ENCODE measurements around the gene ACTRT2. TPM values are rescaled to one million over a fixed set of nuclear protein-coding genes. Genes with fewer than 3 reads are reported as not detected.

The ACTRT2 gene
- total and polyA plus RNA-seq, 10 of the 15 experiments (the other 5 are each of a cell fraction or from before 2014, with no cell fraction given): not detected

- FAIRE-seq (no peak), ATAC-seq (no peak), DNase-seq (ENCODE audit: low read depth, low spot score) (no peak)
- Histone ChIP-seq H3K4me2 (ENCODE audit: control insufficient read depth, insufficient read depth) (no peak overlapping the region), H3K9me3 (replicated peaks; ENCODE audit: control insufficient read depth, insufficient read depth, low read length) (no peaks in the 10 kb centered on the region; the same call in 2 of the 3 replicates), H2AFZ (ENCODE audit: control insufficient read depth, low read depth, low read length) (no peak overlapping the region), H3K9ac (ENCODE audit: control insufficient read depth, insufficient read depth, low read length) (no peak overlapping the region), H3K27ac (ENCODE audit: control insufficient read depth, insufficient read depth) (no peak overlapping the region), H4K20me1 (ENCODE audit: control insufficient read depth, insufficient read depth) (no peaks in the 10 kb centered on the region), H3K27me3 (replicated peaks in 1 of 2; ENCODE audit: control insufficient read depth in 2 of 2, insufficient read depth in 2 of 2, low read length in 1 of 2) (no peaks in the 10 kb centered on the region), H3K79me2 (ENCODE audit: control insufficient read depth, insufficient read depth, low read length) (no peaks in the 10 kb centered on the region), H3K4me1 (ENCODE audit: control insufficient read depth, insufficient read depth, low read length) (no peaks in the 10 kb centered on the region), H3K36me3 (ENCODE audit: control insufficient read depth in 2 of 2, insufficient read depth in 2 of 2, low read length in 1 of 2) (no peaks in the 10 kb centered on the region), H3K4me3 (no peak overlapping the region)
- intact Hi-C loops (cut with micrococcal nuclease; ENCODE audit: unreplicated experiment): no loop called here
- ChIA-PET RAD21 (ENCODE audit: unreplicated experiment) (no interaction called here), SMC1A (ENCODE audit: uncharacterized antibody, unreplicated experiment) (no interaction called here), CTCF (no interaction called here), POLR2A (no interaction called here)
- in situ Hi-C loops (cut with MboI): no loop called here
- BruUV-seq (replicated peaks): no TSS peak
- WGBS (ENCODE audit: insufficient coverage, insufficient replicate concordance, low lambda C conversion rate, missing lambda C conversion rate): 30% methylated on average over 18 of the region's 18 CpGs
- TF ChIP-seq MTA3 (IDR thresholded peaks at IDR 0.05; ENCODE audit: borderline replicate concordance, low read length) (no peak), IRF3 (IDR thresholded peaks at IDR 0.05) (no peak), RAD21 (IDR thresholded peaks at IDR 0.05; ENCODE audit: insufficient read depth, low read depth, low read length) (no peak)
These were observed 29.3 kb upstream of the ACTRT2 start for GRCh38 chr1:2991753-2992495.

GRCh38 chr1:2998503-2999100 lies 22.7 kb upstream of the ACTRT2 start:
- Histone ChIP-seq H3K4me3 (no peak overlapping the region), H3K27me3 (replicated peaks in 1 of 2; ENCODE audit: control insufficient read depth in 2 of 2, insufficient read depth in 2 of 2, low read length in 1 of 2) (no peaks in the 10 kb centered on the region), H3K36me3 (ENCODE audit: control insufficient read depth in 2 of 2, insufficient read depth in 2 of 2, low read length in 1 of 2) (no peaks in the 10 kb centered on the region), H3K4me2 (ENCODE audit: control insufficient read depth, insufficient read depth) (no peak overlapping the region), H2AFZ (ENCODE audit: control insufficient read depth, low read depth, low read length) (no peak overlapping the region), H3K9ac (ENCODE audit: control insufficient read depth, insufficient read depth, low read length) (no peak overlapping the region), H3K27ac (ENCODE audit: control insufficient read depth, insufficient read depth) (no peak overlapping the region), H3K9me3 (replicated peaks; ENCODE audit: control insufficient read depth, insufficient read depth, low read length) (no peaks in the 10 kb centered on the region; the same call in 2 of the 3 replicates), H4K20me1 (ENCODE audit: control insufficient read depth, insufficient read depth) (no peaks in the 10 kb centered on the region), H3K4me1 (ENCODE audit: control insufficient read depth, insufficient read depth, low read length) (no peaks in the 10 kb centered on the region), H3K79me2 (ENCODE audit: control insufficient read depth, insufficient read depth, low read length) (no peaks in the 10 kb centered on the region)
- no peak for FAIRE-seq
- RAD21 ChIA-PET (ENCODE audit: unreplicated experiment): no interaction called here
- SMC1A ChIA-PET (ENCODE audit: uncharacterized antibody, unreplicated experiment): no interaction called here
- no TSS peak for BruUV-seq (replicated peaks)
- intact Hi-C loops (cut with micrococcal nuclease; ENCODE audit: unreplicated experiment): no loop called here
- CTCF ChIA-PET: interaction anchor here (0.6 kb wide), 1 partner anchor 13 kb away, joined by 3 read pairs; no protein-coding TSS in a partner anchor
- ATAC-seq: no peak
- 15% methylated on average over 9 of the region's 9 CpGs for WGBS (ENCODE audit: insufficient coverage, insufficient replicate concordance, low lambda C conversion rate, missing lambda C conversion rate)
- in situ Hi-C loops (cut with MboI): no loop called here
- POLR2A ChIA-PET: no interaction called here
- no peak for TF ChIP-seq RCOR1 (conservative IDR thresholded peaks at IDR 0.05; ENCODE audit: low read depth, low read length)
- TF ChIP-seq IKZF2 (IDR thresholded peaks at IDR 0.05): no peak
- TF ChIP-seq ATF2 (IDR thresholded peaks at IDR 0.05; ENCODE audit: low read length): no peak
- TF ChIP-seq RBBP5 (conservative IDR thresholded peaks at IDR 0.05): no peak
- TF ChIP-seq MEF2B (IDR thresholded peaks at IDR 0.05; ENCODE audit: partially characterized antibody, poor library complexity, severe bottlenecking): no peak
- TF ChIP-seq NFXL1 (IDR thresholded peaks at IDR 0.05; ENCODE audit: borderline replicate concordance): no peak
- no peak for DNase-seq (ENCODE audit: low read depth, low spot score)

Measured in GM12878 (cell line).